ENCODE data around the gene OXA1L. TPM values are rescaled to one million over a fixed set of nuclear protein-coding genes. Genes with fewer than 3 reads are reported as not detected.
A peak's percentile ranks its signal among the peaks of the same experiment; 100 is the strongest.

Gene OXA1L
- total and polyA plus RNA-seq, 2 donors from 2014 or later: 80.8 to 101 TPM

DNA sequence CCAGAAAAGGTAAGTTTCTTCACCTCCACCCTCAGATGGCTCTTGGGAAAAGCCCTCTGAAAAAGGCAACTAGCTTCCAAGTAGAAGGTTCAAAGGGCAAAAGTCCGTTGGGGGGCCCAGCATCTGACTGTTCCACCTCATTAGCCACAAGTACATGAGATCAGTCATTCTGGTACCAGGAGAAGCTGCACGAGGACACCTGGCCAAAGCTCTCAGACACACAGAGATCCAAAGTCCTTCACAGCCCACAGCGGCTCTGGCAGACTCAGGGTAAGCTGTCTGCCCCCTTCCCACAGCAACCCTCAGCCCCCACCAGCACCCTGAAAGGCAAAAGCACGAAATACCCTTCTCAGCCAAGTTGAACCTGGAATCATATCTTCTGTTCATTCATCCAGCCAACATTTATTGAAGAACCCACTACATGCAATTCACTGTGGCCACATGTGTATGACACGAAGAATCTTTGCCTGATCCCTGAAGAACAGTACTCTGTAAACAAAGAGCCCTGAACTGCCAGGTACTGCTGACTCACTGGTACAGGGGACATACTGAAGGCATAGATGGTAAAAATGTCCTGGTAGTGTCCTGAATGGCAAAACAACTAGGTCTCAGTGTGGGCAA is 29.7 kb downstream of the OXA1L start:
- no peaks in the 10 kb centered on the region for H3K9me3 ChIP-seq (ENCODE audit: control insufficient read depth in 2 of 3, insufficient read depth in 1 of 3, low read length in 3 of 3)
- no peak for FAIRE-seq
- peaks cover 0 to 24% (median 21%) of the 10 kb centered on the region in 3 donors for H3K4me1 ChIP-seq (ENCODE audit: control insufficient read depth in 2 of 3, insufficient read depth in 2 of 3, low read depth in 1 of 3, low read length in 3 of 3)
- intact Hi-C loops (cut with DNase I): no loop called here
- H3K4me3 ChIP-seq (ENCODE audit: low read length in 3 of 3): peak overlapping the region in 1 of 3 donors; percentile 20
- H3K36me3 ChIP-seq (ENCODE audit: control insufficient read depth in 2 of 3, insufficient read depth in 3 of 3, low read length in 3 of 3): no peaks in the 10 kb centered on the region
- no peak overlapping the region for H3K9ac ChIP-seq (ENCODE audit: low read length in 3 of 3)
- DNase-seq: peak in 2 of 5 donors; percentile 26 to 38
- TF ChIP-seq, protein P1, sequence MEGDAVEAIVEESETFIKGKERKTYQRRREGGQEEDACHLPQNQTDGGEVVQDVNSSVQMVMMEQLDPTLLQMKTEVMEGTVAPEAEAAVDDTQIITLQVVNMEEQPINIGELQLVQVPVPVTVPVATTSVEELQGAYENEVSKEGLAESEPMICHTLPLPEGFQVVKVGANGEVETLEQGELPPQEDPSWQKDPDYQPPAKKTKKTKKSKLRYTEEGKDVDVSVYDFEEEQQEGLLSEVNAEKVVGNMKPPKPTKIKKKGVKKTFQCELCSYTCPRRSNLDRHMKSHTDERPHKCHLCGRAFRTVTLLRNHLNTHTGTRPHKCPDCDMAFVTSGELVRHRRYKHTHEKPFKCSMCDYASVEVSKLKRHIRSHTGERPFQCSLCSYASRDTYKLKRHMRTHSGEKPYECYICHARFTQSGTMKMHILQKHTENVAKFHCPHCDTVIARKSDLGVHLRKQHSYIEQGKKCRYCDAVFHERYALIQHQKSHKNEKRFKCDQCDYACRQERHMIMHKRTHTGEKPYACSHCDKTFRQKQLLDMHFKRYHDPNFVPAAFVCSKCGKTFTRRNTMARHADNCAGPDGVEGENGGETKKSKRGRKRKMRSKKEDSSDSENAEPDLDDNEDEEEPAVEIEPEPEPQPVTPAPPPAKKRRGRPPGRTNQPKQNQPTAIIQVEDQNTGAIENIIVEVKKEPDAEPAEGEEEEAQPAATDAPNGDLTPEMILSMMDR (IDR thresholded peaks at IDR 0.05; ENCODE audit: borderline replicate concordance, extremely low read depth, insufficient read depth): no peak
- H3K27me3 ChIP-seq (ENCODE audit: control insufficient read depth, insufficient read depth, low read length): no peaks in the 10 kb centered on the region
- H3K27ac ChIP-seq (ENCODE audit: low read depth in 2 of 2, low read length in 2 of 2): peak overlapping the region; percentile 77 to 88

DNA sequence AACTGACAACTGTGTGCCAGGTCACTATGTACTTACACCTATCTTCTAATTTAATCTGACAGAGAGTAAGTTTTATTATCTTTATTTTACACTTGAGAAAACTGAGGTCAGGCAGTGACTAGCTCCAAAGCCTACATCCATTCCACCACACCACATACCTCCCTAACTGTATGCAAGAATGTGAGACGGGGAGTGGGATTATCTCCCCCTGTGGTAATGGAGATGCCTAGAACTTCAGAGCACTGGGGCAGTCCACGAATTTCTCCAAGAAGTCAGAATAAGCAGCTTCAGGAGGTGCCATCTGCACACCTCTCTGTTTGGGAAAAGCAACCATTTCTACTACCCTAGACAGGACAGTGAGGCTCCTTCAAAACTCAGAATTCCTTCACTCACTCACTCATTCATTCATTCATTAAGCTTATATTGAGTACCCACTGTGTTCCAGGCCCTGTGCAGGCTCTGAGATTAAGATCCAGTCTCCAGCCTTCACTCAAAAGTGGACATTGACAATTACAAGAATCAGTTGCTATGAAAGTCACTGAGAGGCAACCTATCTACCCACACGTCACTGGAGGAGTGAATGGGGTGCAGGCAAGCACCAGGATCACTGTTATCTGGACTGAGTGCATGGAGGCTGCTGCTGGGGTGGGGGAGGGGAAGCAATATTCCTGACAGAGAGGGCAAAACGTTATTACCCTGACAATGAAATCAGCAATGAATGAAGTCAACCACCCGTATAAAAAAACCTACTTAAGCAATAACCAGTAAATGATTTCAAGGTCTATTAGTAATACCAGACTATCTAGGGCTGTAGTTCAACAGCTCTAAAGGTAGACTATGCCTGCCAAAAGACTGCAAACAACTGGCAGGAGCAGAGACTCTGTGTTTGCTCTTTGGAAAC is 30.8 kb downstream of the OXA1L start:
- FAIRE-seq: no peak
- Histone ChIP-seq H3K4me1 (ENCODE audit: control insufficient read depth in 2 of 3, insufficient read depth in 2 of 3, low read depth in 1 of 3, low read length in 3 of 3) (peaks cover 0 to 25% (median 21%) of the 10 kb centered on the region in 3 donors), H3K9me3 (ENCODE audit: control insufficient read depth in 2 of 3, insufficient read depth in 1 of 3, low read length in 3 of 3) (no peaks in the 10 kb centered on the region), H3K27me3 (ENCODE audit: control insufficient read depth, insufficient read depth, low read length) (no peaks in the 10 kb centered on the region), H3K36me3 (ENCODE audit: control insufficient read depth in 2 of 3, insufficient read depth in 3 of 3, low read length in 3 of 3) (no peaks in the 10 kb centered on the region), H3K4me3 (ENCODE audit: low read length in 3 of 3) (peak overlapping the region in 1 of 3 donors; percentile 4), H3K27ac (ENCODE audit: low read depth in 2 of 2, low read length in 2 of 2) (peak overlapping the region; percentile 66 to 88), H3K9ac (ENCODE audit: low read length in 3 of 3) (peak overlapping the region in 1 of 3 donors; percentile 2)
- intact Hi-C loops (cut with DNase I): no loop called here
- DNase-seq: no peak
- TF ChIP-seq, protein P1 (IDR thresholded peaks at IDR 0.05; ENCODE audit: borderline replicate concordance, extremely low read depth, insufficient read depth): no peak

DNA sequence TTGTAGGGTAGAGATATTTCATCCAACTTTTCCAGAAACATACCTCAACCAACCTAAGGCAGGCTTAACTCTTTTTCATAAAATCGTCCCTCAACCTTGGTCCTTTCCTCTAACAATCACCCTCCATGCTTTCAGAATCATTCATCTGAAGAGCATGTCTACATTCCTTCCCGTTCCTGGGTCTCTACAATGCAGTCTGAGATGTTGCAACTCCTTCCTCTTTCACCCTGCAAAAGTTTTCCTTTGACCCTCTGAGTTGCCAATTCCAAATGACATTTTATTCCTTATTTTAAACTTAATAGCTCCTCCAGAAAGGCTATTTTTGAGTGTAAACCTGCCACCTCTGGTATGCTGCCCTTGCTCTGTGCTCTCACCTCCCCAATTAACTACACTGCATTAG is 32.0 kb downstream of the OXA1L start:
- intact Hi-C loops (cut with DNase I): no loop called here
- Histone ChIP-seq H3K36me3 (ENCODE audit: control insufficient read depth in 2 of 3, insufficient read depth in 3 of 3, low read length in 3 of 3) (no peaks in the 10 kb centered on the region), H3K9me3 (ENCODE audit: control insufficient read depth in 2 of 3, insufficient read depth in 1 of 3, low read length in 3 of 3) (no peaks in the 10 kb centered on the region), H3K4me1 (ENCODE audit: control insufficient read depth in 2 of 3, insufficient read depth in 2 of 3, low read depth in 1 of 3, low read length in 3 of 3) (peaks cover 0 to 25% (median 23%) of the 10 kb centered on the region in 3 donors), H3K4me3 (ENCODE audit: low read length in 3 of 3) (no peak overlapping the region), H3K27ac (ENCODE audit: low read depth in 2 of 2, low read length in 2 of 2) (peak overlapping the region; percentile 50 to 57), H3K27me3 (ENCODE audit: control insufficient read depth, insufficient read depth, low read length) (no peaks in the 10 kb centered on the region), H3K9ac (ENCODE audit: low read length in 3 of 3) (no peak overlapping the region)
- TF ChIP-seq, protein P1 (IDR thresholded peaks at IDR 0.05; ENCODE audit: borderline replicate concordance, extremely low read depth, insufficient read depth): no peak
- DNase-seq: no peak
- no peak for FAIRE-seq

All from kidney (tissue), 14 donors.